HepG2 (cell line): ENCODE results near the gene GTF2A1L. TPM values are rescaled to one million over a fixed set of nuclear protein-coding genes. Genes with fewer than 3 reads are reported as not detected.

Experiments
- ATAC-seq: fragments of 200-7000 bp; cut with Tn5 transposase; 3 replicates; pipeline ENCODE4 v1.9.1; 2020; ENCODE audit warnings: mild to moderate bottlenecking, moderate library complexity
- BruUV-seq: library from RNA; stranded (reverse); fragments of 400-500 nt; replicated peaks from 2 replicates; lab custom pipeline; 2021; lab: Mats Ljungman, UMichigan
- CTCF ChIA-PET: fragments of 300-600 bp; formaldehyde crosslinking; extraction: SDS; loops from one replicate; lab custom pipeline; 2021; ENCODE audit warnings: low total read pairs, inconsistent platforms, low intra/inter-chr PET ratio; lab: Yijun Ruan, JAX
- POLR2A ChIA-PET: fragments of 350-600 bp; sonication (Branson Sonifier 250); formaldehyde crosslinking; loops from one replicate; lab custom pipeline; 2020; ENCODE audit warnings: antibody characterized with exemption, inconsistent platforms; lab: Yijun Ruan, JAX
- DNase-seq: peaks from one replicate; pipeline ENCODE4 v3.0.0-alpha.2; 2015; ENCODE audit warnings: low spot score
- FAIRE-seq: peaks from 3 replicates; lab custom pipeline; 2011; peaks lifted over from hg19 to GRCh38; lab: Jason Lieb, UNC
- H2AFZ ChIP-seq: one replicate; pipeline ENCODE4 v1.6.1; 2011; ENCODE audit warnings: low read length, inconsistent platforms
- H3K27ac ChIP-seq: fragments of 300-600 bp; 3 replicates; pipeline ENCODE4 v1.8.0; 2011; ENCODE audit warnings: mixed run types, mild to moderate bottlenecking, mixed read lengths, low read length, inconsistent platforms; ENCODE audit not compliant: insufficient read depth; ENCODE audit errors: extremely low read length
- H3K27me3 ChIP-seq, 2 experiments: fragments of 200-600 bp in 1 of 2; 2 replicates in 1 of 2; 3 replicates in 1 of 2; pipeline versions ENCODE4 v1.6.0 to v1.8.0; 2011; ENCODE audit warnings: low read length in 2 of 2, mild to moderate bottlenecking in 2 of 2, moderate library complexity in 2 of 2, inconsistent platforms in 1 of 2; ENCODE audit not compliant: insufficient read depth in 2 of 2, control insufficient read depth in 1 of 2
- H3K36me3 ChIP-seq, 2 experiments: fragments of 200-600 bp in 1 of 2; replicated peaks in 1 of 2; 2 replicates in 1 of 2; 3 replicates in 1 of 2; pipeline versions ENCODE4 v1.5.1 to v1.8.0; 2011; ENCODE audit warnings: low read length in 2 of 2, inconsistent platforms in 1 of 2; ENCODE audit not compliant: insufficient read depth in 2 of 2, control insufficient read depth in 1 of 2
- H3K4me1 ChIP-seq: 2 replicates; pipeline ENCODE4 v1.5.1; 2012; ENCODE audit warnings: low read length, inconsistent platforms; ENCODE audit not compliant: insufficient read depth
- H3K4me2 ChIP-seq: 2 replicates; pipeline ENCODE4 v1.6.0; 2011; ENCODE audit warnings: low read depth, low read length, inconsistent platforms
- H3K4me3 ChIP-seq, 3 experiments: fragments of 200-600 bp in 1 of 3; sonication (generic), shearing (Covaris generic) in 1 of 3; replicated peaks in 1 of 3; 2 replicates each; pipeline ENCODE4 v1.5.1; 2011 to 2016; ENCODE audit warnings: low read length in 3 of 3, inconsistent platforms in 2 of 3, low read depth in 2 of 3, mild to moderate bottlenecking in 2 of 3, control low read depth in 1 of 3, mixed read lengths in 1 of 3; ENCODE audit not compliant: insufficient read depth in 1 of 3
- H3K79me2 ChIP-seq: one replicate; pipeline ENCODE4 v1.6.1; 2011; ENCODE audit warnings: low read length, inconsistent platforms; ENCODE audit not compliant: insufficient read depth
- H3K9ac ChIP-seq: 2 replicates; pipeline ENCODE4 v1.6.0; 2011; ENCODE audit warnings: mild to moderate bottlenecking, low read depth, low read length, inconsistent platforms; ENCODE audit not compliant: insufficient read depth
- H3K9me3 ChIP-seq: 2 replicates; pipeline ENCODE4 v1.5.1; 2012; ENCODE audit warnings: mild to moderate bottlenecking, low read length
- H4K20me1 ChIP-seq: 2 replicates; pipeline ENCODE4 v1.6.0; 2011; ENCODE audit warnings: inconsistent platforms, mild to moderate bottlenecking, low read length, moderate library complexity; ENCODE audit not compliant: insufficient read depth
- ASH2L ChIP-seq: fragments of 300-600, 200-600 bp; sonication (generic); IDR thresholded peaks from 2 replicates; pipeline ENCODE4 v1.7.0; 2017; ENCODE audit warnings: low read depth, mild to moderate bottlenecking, moderate library complexity, mixed read lengths, low read length; ENCODE audit not compliant: insufficient read length
- BHLHE40 ChIP-seq: IDR thresholded peaks from 2 replicates; pipeline ENCODE4 v1.6.1; 2011; ENCODE audit warnings: low read length, improper control_type of control experiment
- FOXA3 ChIP-seq: IDR thresholded peaks from 2 replicates; pipeline ENCODE4 v1.6.1; 2016; ENCODE audit warnings: missing genetic modification reagents, missing compliant biosample characterization
- FOXM1 ChIP-seq: sonication (generic); formaldehyde crosslinking; IDR thresholded peaks from 2 replicates; pipeline ENCODE4 v1.5.0; 2020; ENCODE audit warnings: missing genetic modification reagents
- HCFC1 ChIP-seq: fragments of 150-350 bp; IDR thresholded peaks from 2 replicates; pipeline ENCODE4 v1.6.1; 2014; ENCODE audit warnings: low read depth, low read length
- ISX ChIP-seq: sonication (generic); formaldehyde crosslinking; conservative IDR thresholded peaks from 2 replicates; pipeline ENCODE4 v1.5.0; 2020; ENCODE audit warnings: missing genetic modification reagents
- MEF2D ChIP-seq: sonication (generic); formaldehyde crosslinking; IDR thresholded peaks from 2 replicates; pipeline ENCODE4 v1.5.1; 2020; ENCODE audit warnings: mild to moderate bottlenecking, missing genetic modification reagents
- NR1H2 ChIP-seq: sonication (generic); formaldehyde crosslinking; IDR thresholded peaks from 2 replicates; pipeline ENCODE4 v1.8.1; 2022; ENCODE audit warnings: low read depth, missing genetic modification reagents, borderline replicate concordance
- NR2F2 ChIP-seq: IDR thresholded peaks from 2 replicates; pipeline ENCODE4 v1.6.1; 2012; ENCODE audit warnings: low read depth, inconsistent platforms, borderline replicate concordance
- SIX4 ChIP-seq: sonication (generic); formaldehyde crosslinking; IDR thresholded peaks from 2 replicates; pipeline ENCODE4 v1.4.0; 2020; ENCODE audit warnings: missing genetic modification reagents
- SRSF1 ChIP-seq: fragments of 200-400 bp; formaldehyde crosslinking; optimal IDR thresholded peaks from 2 replicates; pipeline ENCODE3; 2017; ENCODE audit warnings: mild to moderate bottlenecking, low read depth, low read length, moderate library complexity
- ZBTB34 ChIP-seq: sonication (generic); formaldehyde crosslinking; IDR thresholded peaks from 2 replicates; pipeline ENCODE4 v1.8.0; 2022; ENCODE audit warnings: mild to moderate bottlenecking, missing genetic modification reagents
- ZFP36L2 ChIP-seq: sonication (generic); formaldehyde crosslinking; IDR thresholded peaks from 2 replicates; pipeline ENCODE4 v1.4.0; 2020; ENCODE audit warnings: missing genetic modification reagents
- ZNF253 ChIP-seq: sonication (generic); formaldehyde crosslinking; IDR thresholded peaks from 2 replicates; pipeline ENCODE4 v1.8.0; 2022; ENCODE audit warnings: mild to moderate bottlenecking, missing genetic modification reagents, borderline replicate concordance
- ZNF44 ChIP-seq: sonication (generic); formaldehyde crosslinking; IDR thresholded peaks from 2 replicates; pipeline ENCODE4 v1.5.1; 2020; ENCODE audit warnings: mild to moderate bottlenecking, missing genetic modification reagents
- ZNF652 ChIP-seq: IDR thresholded peaks from 2 replicates; pipeline ENCODE4 v1.6.1; 2016; ENCODE audit warnings: low read depth, borderline replicate concordance
- ZNF737 ChIP-seq: sonication (generic); formaldehyde crosslinking; IDR thresholded peaks from 2 replicates; pipeline ENCODE4 v1.5.0; 2020; ENCODE audit warnings: missing genetic modification reagents, mild to moderate bottlenecking, borderline replicate concordance
- WGBS: methylation state at CpG from one replicate; pipeline ENCODE4 v1.1.6; 2017; ENCODE audit warnings: low lambda C conversion rate; 5-methylcytosine and 5-hydroxymethylcytosine counted together
- in situ Hi-C: cut with HindIII; loops from 2 replicates; pipeline ENCODE4 v1.10.0; 2017; ENCODE audit warnings: low pct_unique_long_range_greater_than_20kb; ENCODE audit not compliant: extremely low pct_ligation_motif_present
- intact Hi-C: fragments of 100-400 bp; cut with micrococcal nuclease; formaldehyde crosslinking; loops from one replicate; pipeline ENCODE4 v1.10.0; 2022; ENCODE audit not compliant: unreplicated experiment
- polyA plus RNA-seq, 8 experiments: library from polyadenylated mRNA; depleted of rRNA in 3 of 8; stranded (reverse) in 7 of 8; unstranded in 1 of 8; fragments of >200 nt; fragmentation: Illumina TruSeq in 4 of 8; extraction: Trizol in 4 of 8; gene quantifications; 2 replicates each; pipeline versions ENCODE4 v1.2.1 to v1.2.3, GENCODE V29; 2011 to 2016; ENCODE audit warnings: low read depth in 4 of 8, missing spikeins in 1 of 8, mixed read lengths in 1 of 8; ENCODE audit not compliant: insufficient read depth in 1 of 8
- total RNA-seq, 5 experiments: library from RNA; depleted of rRNA; stranded (reverse); fragments of >200 nt; fragmentation: Illumina TruSeq; extraction: Trizol; gene quantifications; 2 replicates each; pipeline ENCODE4 v1.2.3, GENCODE V29; 2016; ENCODE audit warnings: low read depth in 1 of 5
- TF ChIP-seq, protein P1 (sequence below): sonication (generic); formaldehyde crosslinking; IDR thresholded peaks from 2 replicates; pipeline ENCODE4 v1.4.0; 2020; ENCODE audit warnings: mild to moderate bottlenecking, low read depth, missing genetic modification reagents
- TF ChIP-seq, protein P2 (sequence below): sonication (generic); formaldehyde crosslinking; IDR thresholded peaks from 2 replicates; pipeline ENCODE4 v1.4.0; 2020; ENCODE audit warnings: low read depth, mild to moderate bottlenecking, missing genetic modification reagents

GTF2A1L gene
- total and polyA plus RNA-seq, 2 of the 13 experiments (the other 11 are each of a cell fraction or from before 2014, with no cell fraction given), result not detected

DNA sequence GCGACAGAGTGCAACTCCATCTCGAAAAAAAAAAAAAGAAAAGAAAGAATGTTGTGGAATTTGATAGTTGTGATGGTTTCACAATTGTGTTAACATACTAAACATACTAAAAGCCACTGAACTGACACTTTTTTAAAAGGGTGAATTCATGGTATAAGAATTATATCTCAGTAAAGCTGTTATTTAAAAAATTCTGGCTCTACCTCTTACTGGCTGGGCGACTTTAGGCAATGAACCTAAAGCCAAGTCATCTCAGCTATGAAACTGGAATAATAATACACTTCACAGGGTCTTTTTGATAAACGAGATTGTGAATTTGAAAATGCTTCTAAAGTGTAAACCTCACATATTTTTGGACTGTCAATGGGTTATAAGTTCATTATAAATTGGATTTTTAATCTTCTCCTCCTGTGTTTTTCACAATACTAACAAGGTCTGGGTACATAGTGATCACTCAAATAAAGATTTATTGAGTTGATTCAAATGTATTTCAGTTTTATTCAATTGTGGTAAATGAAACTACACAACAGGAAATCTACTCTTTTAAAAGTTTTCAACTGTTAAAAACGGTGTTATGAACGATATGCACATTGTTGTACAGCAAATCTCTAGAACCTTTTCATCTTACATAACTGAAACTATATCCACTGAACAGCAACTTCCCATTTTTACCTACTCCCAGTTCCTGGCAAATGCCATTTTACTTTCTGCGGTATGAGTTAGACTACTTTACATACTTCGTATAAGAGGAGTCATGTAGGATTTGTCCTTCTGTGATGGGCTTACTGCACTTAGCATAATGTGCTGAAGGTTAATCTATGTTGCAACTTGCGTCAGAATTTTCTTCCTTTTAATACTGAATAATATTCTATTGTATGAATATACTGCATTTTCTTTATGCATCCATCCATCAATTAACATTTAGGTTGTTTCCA is 43.0 kb upstream of the GTF2A1L start:
- Histone ChIP-seq H3K36me3 (no peaks in the 10 kb centered on the region), H3K4me1 (peaks cover 12% of the 10 kb centered on the region), H3K79me2 (no peaks in the 10 kb centered on the region), H3K27ac (no peak overlapping the region), H2AFZ (no peak overlapping the region), H3K9me3 (no peaks in the 10 kb centered on the region), H3K27me3 (no peaks in the 10 kb centered on the region), H4K20me1 (no peaks in the 10 kb centered on the region), H3K4me2 (no peak overlapping the region), H3K9ac (no peak overlapping the region), H3K4me3 (no peak overlapping the region)
- no TSS peak for BruUV-seq
- intact Hi-C loops (no loop called here), in situ Hi-C loops (no loop called here)
- ATAC-seq, result no peak
- TF ChIP-seq ZBTB34 (CRISPR knock-in tag) (no peak), ISX (CRISPR knock-in tag) (no peak), ZFP36L2 (CRISPR knock-in tag) (no peak), ZNF44 (CRISPR knock-in tag) (no peak), MEF2D (CRISPR knock-in tag) (no peak), NR2F2 (no peak), ZNF652 (CRISPR knock-in tag) (no peak), NR1H2 (CRISPR knock-in tag) (no peak), BHLHE40 (no peak), SIX4 (CRISPR knock-in tag) (no peak), ASH2L (no peak), ZNF737 (CRISPR knock-in tag) (no peak), FOXM1 (CRISPR knock-in tag) (no peak), HCFC1 (no peak), SRSF1 (no peak), FOXA3 (CRISPR knock-in tag) (no peak), ZNF253 (no peak)
- TF ChIP-seq, protein P1, sequence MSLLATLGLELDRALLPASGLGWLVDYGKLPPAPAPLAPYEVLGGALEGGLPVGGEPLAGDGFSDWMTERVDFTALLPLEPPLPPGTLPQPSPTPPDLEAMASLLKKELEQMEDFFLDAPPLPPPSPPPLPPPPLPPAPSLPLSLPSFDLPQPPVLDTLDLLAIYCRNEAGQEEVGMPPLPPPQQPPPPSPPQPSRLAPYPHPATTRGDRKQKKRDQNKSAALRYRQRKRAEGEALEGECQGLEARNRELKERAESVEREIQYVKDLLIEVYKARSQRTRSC, result no peak
- TF ChIP-seq, protein P2, sequence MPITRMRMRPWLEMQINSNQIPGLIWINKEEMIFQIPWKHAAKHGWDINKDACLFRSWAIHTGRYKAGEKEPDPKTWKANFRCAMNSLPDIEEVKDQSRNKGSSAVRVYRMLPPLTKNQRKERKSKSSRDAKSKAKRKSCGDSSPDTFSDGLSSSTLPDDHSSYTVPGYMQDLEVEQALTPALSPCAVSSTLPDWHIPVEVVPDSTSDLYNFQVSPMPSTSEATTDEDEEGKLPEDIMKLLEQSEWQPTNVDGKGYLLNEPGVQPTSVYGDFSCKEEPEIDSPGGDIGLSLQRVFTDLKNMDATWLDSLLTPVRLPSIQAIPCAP (CRISPR knock-in tag), result no peak
- WGBS, result 46% methylated on average over 9 of the region's 9 CpGs
- CTCF ChIA-PET, result no interaction called here
- POLR2A ChIA-PET, result no interaction called here
- no peak for FAIRE-seq
- DNase-seq, result no peak
